Activated CD4-positive, CD25-positive, alpha-beta regulatory T cell treated with anti-CD3 and anti-CD28 coated beads, Interleukin-2, amount 50 U/mL, for 24 hours (primary cell): Measurements from ENCODE around the gene UMODL1.

Source experiments
- ATAC-seq, 2 donors: fragments of 150-1000 bp; cut with Tn5 transposase; one replicate each; pipeline ENCODE4 v1.10.0; 2021; ENCODE audit warnings: mild to moderate bottlenecking in 1 of 2, moderate library complexity in 1 of 2

UMODL1 gene

GRCh38 chr21:42039470-42039901, 31.6 kb upstream of the UMODL1 start:
- no peak for ATAC-seq

- ATAC-seq: no peak
Observed at GRCh38 chr21:42039911-42040351, 31.2 kb upstream of the UMODL1 start.

GRCh38 chr21:42040411-42041180, 30.5 kb upstream of the UMODL1 start:
- no peak for ATAC-seq

GRCh38 chr21:42041246-42041645, 29.9 kb upstream of the UMODL1 start:
- no peak for ATAC-seq

GRCh38 chr21:42041711-42042110, 29.4 kb upstream of the UMODL1 start:
- no peak for ATAC-seq

- ATAC-seq: no peak
Observed at GRCh38 chr21:42042651-42043050, 28.5 kb upstream of the UMODL1 start.

- ATAC-seq: no peak
Observed at GRCh38 chr21:42043201-42043895, 27.8 kb upstream of the UMODL1 start.

- ATAC-seq: no peak
Observed at GRCh38 chr21:42043961-42044360, 27.2 kb upstream of the UMODL1 start.

- no peak for ATAC-seq
Observed at GRCh38 chr21:42044871-42045495, 26.1 kb upstream of the UMODL1 start.

GRCh38 chr21:42047821-42048613, 23.1 kb upstream of the UMODL1 start:
- ATAC-seq: no peak

GRCh38 chr21:42048870-42049577, 22.1 kb upstream of the UMODL1 start:
- no peak for ATAC-seq

- no peak for ATAC-seq
Observed at GRCh38 chr21:42049578-42050430, 21.3 kb upstream of the UMODL1 start.

GRCh38 chr21:42051788-42052187, 19.3 kb upstream of the UMODL1 start:
- ATAC-seq: no peak

GRCh38 chr21:42055425-42055824, 15.7 kb upstream of the UMODL1 start:
- no peak for ATAC-seq

- no peak for ATAC-seq
Observed at GRCh38 chr21:42056468-42056867, 14.6 kb upstream of the UMODL1 start.

GRCh38 chr21:42056996-42057689, 14.0 kb upstream of the UMODL1 start:
- ATAC-seq: no peak

GRCh38 chr21:42057851-42058437, 13.2 kb upstream of the UMODL1 start:
- ATAC-seq: no peak

- no peak for ATAC-seq
Observed at GRCh38 chr21:42058631-42059111, 12.4 kb upstream of the UMODL1 start.

GRCh38 chr21:42059141-42059540, 12.0 kb upstream of the UMODL1 start:
- ATAC-seq: no peak

GRCh38 chr21:42059721-42060120, 11.4 kb upstream of the UMODL1 start:
- no peak for ATAC-seq
